Thyroid gland (tissue), 4 donors: ENCODE data around the gene TMPRSS7. TPM values are rescaled to one million over a fixed set of nuclear protein-coding genes. Genes with fewer than 3 reads are reported as not detected.

Experiments used
- DNase-seq, 2 donors: peaks; one replicate each; pipeline ENCODE4 v3.0.0-alpha.2; 2019
- H3K27ac ChIP-seq, 3 donors: fragments of 200-600 bp; sonication (generic); 1 replicate in 2 of 3; 2 replicates in 1 of 3; pipeline ENCODE4 v1.5.1; 2016 to 2019; ENCODE audit warnings: mild to moderate bottlenecking in 1 of 3, moderate library complexity in 1 of 3
- H3K27me3 ChIP-seq: fragments of 200-600 bp; sonication (generic); one replicate; pipeline ENCODE4 v1.5.1; 2019
- H3K36me3 ChIP-seq, 2 donors: fragments of 200-600 bp; sonication (generic); one replicate each; pipeline ENCODE4 v1.5.1; 2016 to 2019
- H3K4me1 ChIP-seq, 2 donors: fragments of 200-600 bp; sonication (generic); one replicate each; pipeline ENCODE4 v1.5.1; 2017 to 2019
- H3K4me3 ChIP-seq, 3 donors: fragments of 200-600 bp; sonication (generic); replicated peaks in 1 of 3; 1 replicate in 2 of 3; 2 replicates in 1 of 3; pipeline ENCODE4 v1.5.1; 2016; ENCODE audit warnings: mild to moderate bottlenecking in 1 of 3
- H3K9me3 ChIP-seq: fragments of 200-600 bp; sonication (generic); one replicate; pipeline ENCODE4 v1.5.1; 2017
- CTCF ChIP-seq, 6 experiments: fragments of 200-600 bp in 3 of 6; fragments of 450-650 bp in 3 of 6; sonication (generic) in 3 of 6; IDR thresholded peaks; one replicate each; pipeline ENCODE4 v1.5.1; 2016 to 2019; ENCODE audit warnings: antibody characterized with exemption in 6 of 6, mild to moderate bottlenecking in 2 of 6, inconsistent platforms in 1 of 6, moderate library complexity in 1 of 6
- POLR2A ChIP-seq, 2 donors: fragments of 450-650 bp; IDR thresholded peaks; one replicate each; pipeline ENCODE4 v1.6.1; 2017; ENCODE audit warnings: antibody characterized with exemption in 2 of 2, mild to moderate bottlenecking in 2 of 2, moderate library complexity in 1 of 2
- WGBS, 2 donors: methylation state at CpG; one replicate each; pipeline ENCODE4 v1.1.5; 2017; 5-methylcytosine and 5-hydroxymethylcytosine counted together
- intact Hi-C: fragments of 100-400 bp; cut with DNase I; formaldehyde crosslinking; loops from one replicate; pipeline ENCODE4 v1.15.1; 2023
- total RNA-seq, 4 donors: library from RNA; depleted of rRNA; stranded (reverse); fragments of >200 nt; gene quantifications; one replicate each; pipeline ENCODE4 v1.2.3, GENCODE V29; 2016

Gene TMPRSS7
- total RNA-seq, 4 donors from 2014 or later = 0.11 TPM; not detected in 3

DNA sequence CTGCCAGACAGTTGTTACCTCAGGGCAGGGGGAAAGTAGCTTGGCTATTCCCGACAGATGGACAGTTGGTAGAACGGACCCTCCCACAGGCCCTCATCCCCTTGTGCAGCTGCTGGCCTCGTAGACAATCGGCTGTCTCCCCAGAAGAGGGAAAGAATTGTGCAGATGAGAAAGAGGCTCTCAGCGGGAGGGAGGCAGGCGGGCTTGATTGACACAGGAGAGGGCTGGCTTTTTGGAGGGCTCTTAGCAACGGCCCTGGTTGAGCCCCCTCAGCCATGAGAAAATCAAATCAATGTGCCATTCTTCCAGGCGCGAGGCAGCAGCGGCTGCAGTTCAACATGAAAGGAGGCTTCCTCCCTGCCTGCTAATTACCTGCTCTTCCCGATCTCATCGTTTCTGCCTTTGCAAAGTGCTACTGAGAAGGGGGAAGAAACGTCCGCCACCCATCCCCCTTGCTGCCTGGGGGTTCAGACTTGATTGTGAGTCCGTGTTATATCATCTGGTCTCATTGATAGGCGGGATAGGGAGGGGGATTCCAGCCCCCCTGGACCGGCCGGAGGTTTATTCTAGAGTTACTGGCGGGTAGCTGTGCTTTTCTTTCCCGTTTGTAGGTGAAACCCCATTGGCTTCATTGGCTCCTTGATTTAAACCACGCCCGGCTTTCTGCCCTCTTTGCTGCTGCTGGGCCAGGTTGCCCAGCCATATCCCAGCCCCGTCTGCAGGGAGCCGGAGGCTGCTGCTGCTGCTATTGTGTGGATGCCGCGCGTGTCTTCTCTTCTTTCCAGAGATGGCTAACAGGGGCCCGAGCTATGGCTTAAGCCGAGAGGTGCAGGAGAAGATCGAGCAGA lies 35.7 kb upstream of the TMPRSS7 start, which contains the start of gene TAGLN3:
Gene TAGLN3 (plus strand): TSS at position 287 of the 848 bp plus-strand sequence. CDS start 501 bp downstream, at position 788.
- Histone ChIP-seq H3K27ac (no peak within 1 kb of the TSS), H3K9me3 (no peaks in the 10 kb centered on the region), H3K27me3 (no peaks in the 10 kb centered on the region), H3K4me1 (peaks cover 4 to 6% of the 10 kb centered on the region in 2 donors), H3K4me3 (peak within 1 kb of the TSS; percentile 14 to 36 (median 25)), H3K36me3 (no peaks in the 10 kb centered on the region)
- intact Hi-C loops = no loop called here
- no peak for TF ChIP-seq CTCF (IDR thresholded peaks at IDR 0.05)
- peak in 1 of 2 donors; percentile 40 for TF ChIP-seq POLR2A (IDR thresholded peaks at IDR 0.05)
- 8 to 9% methylated on average over 28 to 30 of the region's 30 CpGs for WGBS, 2 donors
- DNase-seq = peak; percentile 52 to 55

DNA sequence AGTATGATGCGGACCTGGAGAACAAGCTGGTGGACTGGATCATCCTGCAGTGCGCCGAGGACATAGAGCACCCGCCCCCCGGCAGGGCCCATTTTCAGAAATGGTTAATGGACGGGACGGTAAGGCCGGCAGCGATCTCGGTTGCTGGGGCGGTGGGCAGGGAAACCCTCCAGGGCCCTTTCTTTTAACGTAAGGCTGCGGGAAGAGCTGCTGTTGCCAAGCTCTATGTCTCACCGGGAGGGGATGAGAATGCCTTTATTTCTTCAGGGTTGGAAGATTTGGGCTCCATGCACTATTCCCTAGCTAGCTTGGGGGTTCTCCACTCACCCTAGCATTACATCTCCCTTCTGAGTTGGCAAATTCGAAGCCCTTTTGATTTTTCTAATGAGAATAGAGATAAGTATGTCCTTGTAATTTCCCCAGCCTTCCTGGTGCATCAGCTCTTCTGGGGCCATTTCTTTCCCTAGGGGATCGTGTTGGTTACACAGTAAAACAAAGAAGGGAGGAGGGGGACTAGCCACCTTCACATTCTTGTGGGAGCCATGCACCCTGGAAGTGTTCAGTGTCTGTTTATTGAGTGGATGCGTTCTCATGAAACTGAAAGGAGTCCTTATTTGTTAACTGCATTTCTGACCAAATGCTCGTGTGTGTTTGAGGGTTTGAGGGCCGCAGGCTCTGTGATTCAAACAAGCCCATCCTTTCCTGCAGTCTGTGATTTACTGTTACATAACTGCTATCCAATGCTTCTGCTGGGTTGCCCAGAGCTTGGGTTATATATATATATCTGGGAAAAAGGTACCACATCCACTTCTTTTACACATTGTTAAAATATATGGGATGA lies 34.8 kb upstream of the TMPRSS7 start:
- Histone ChIP-seq H3K27ac (no peak overlapping the region), H3K9me3 (no peaks in the 10 kb centered on the region), H3K36me3 (no peaks in the 10 kb centered on the region), H3K27me3 (no peaks in the 10 kb centered on the region), H3K4me3 (peak overlapping the region in 1 of 3 donors; percentile 25), H3K4me1 (peaks cover 4 to 6% of the 10 kb centered on the region in 2 donors)
- intact Hi-C loops = no loop called here
- WGBS, 2 donors = 33 to 37% methylated on average over 17 to 19 of the region's 19 CpGs
- no peak for DNase-seq
- TF ChIP-seq CTCF (IDR thresholded peaks at IDR 0.05) = no peak
- no peak for TF ChIP-seq POLR2A (IDR thresholded peaks at IDR 0.05)

- H3K9me3 ChIP-seq = no peaks in the 10 kb centered on the region
- no peak for DNase-seq
- no peak overlapping the region for H3K27ac ChIP-seq
- 92 to 100% methylated on average over 5 of the region's 5 CpGs for whole genome bisulfite sequencing, 2 donors
- peaks cover 4 to 6% of the 10 kb centered on the region in 2 donors for H3K4me1 ChIP-seq
- H3K27me3 ChIP-seq = no peaks in the 10 kb centered on the region
- no peaks in the 10 kb centered on the region for H3K36me3 ChIP-seq
- TF ChIP-seq POLR2A (IDR thresholded peaks at IDR 0.05) (no peak), CTCF (IDR thresholded peaks at IDR 0.05) (no peak)
- H3K4me3 ChIP-seq = no peak overlapping the region
- intact Hi-C loops = no loop called here
These were observed 34.2 kb upstream of the TMPRSS7 start for GRCh38 chr3:112000367-112000771.

DNA sequence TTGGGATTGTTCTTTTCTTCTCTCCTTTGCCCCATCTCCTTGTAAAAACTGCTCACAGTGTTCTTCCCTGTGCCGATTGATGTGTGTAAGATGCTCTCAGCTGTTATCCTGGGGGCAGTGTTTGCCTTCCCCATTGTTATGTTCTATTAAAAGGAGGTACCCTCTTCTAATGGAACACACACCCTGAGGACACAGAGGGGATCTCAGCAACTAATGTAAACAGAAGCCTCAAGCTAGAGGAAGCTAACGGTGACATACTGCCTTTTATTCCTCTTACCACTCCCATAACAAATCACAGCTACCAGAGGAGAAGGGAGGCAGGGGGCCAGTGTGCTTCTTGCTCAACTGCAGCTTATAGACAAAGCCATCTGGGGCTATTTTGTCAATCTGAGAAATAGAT lies 33.6 kb upstream of the TMPRSS7 start:
- intact Hi-C loops = no loop called here
- no peak for TF ChIP-seq CTCF (IDR thresholded peaks at IDR 0.05)
- TF ChIP-seq POLR2A (IDR thresholded peaks at IDR 0.05) = no peak
- no peaks in the 10 kb centered on the region for H3K36me3 ChIP-seq
- H3K27me3 ChIP-seq = no peaks in the 10 kb centered on the region
- H3K9me3 ChIP-seq = no peaks in the 10 kb centered on the region
- no peak overlapping the region for H3K27ac ChIP-seq
- H3K4me3 ChIP-seq = no peak overlapping the region
- DNase-seq = no peak
- H3K4me1 ChIP-seq = peaks cover 4 to 6% of the 10 kb centered on the region in 2 donors
- 78 to 94% methylated on average over 2 of the region's 2 CpGs for WGBS, 2 donors
